GM19455 (cell line): ENCODE data around the gene ZFR.
"Not testable (repeated sequence)": the region's sequence is repeated elsewhere in the genome, so short reads cannot be mapped to it uniquely, and the experiment has no call there.

Source experiments
- ATAC-seq: cut with Tn5 transposase; IDR thresholded peaks from one replicate; pipeline ENCODE4 v1.9.1; 2021; ENCODE audit not compliant: unreplicated experiment

Gene ZFR

DNA sequence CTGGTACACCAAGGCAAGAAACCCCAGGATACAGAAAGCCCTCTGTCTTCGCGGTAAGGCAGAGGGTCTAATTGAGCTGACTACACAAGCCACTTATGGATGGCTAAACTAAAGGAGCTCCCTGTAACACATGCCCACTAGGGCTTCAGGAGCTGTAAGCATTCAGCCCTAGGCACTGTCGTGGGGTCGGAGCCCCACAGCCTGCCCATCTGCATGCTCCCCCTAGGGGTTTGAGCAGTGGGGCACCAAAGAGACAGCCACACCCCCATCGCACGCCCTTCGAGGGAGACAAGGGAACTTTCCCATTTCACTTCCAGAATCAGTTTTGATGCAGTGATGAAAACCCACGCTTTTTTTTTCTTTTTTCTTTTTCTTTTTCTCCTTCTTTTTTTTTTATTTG, 120.8 kb downstream of the ZFR start:
- ATAC-seq: no peak

DNA sequence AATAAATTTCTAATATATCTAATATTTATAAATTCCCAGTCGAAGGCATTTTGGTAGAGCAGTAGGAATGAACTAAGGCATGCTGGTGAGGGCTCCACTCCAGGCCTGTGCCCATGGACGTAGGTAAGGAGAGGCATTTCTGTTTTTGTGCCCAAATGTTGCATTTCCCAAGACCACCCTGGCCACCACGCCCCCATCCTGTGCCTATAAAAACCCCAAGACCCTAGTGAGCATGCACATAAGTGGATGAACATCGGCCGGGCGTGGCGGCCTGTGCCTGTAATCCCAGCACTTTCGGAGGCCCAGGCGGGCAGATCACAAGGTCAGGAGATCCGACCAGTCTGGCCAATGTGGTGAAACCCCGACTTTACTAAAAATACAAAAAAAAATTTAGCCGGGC, 121.7 kb downstream of the ZFR start:
- no peak for ATAC-seq

- ATAC-seq: not testable (repeated sequence)
These were observed 122.8 kb downstream of the ZFR start for GRCh38 chr5:32321787-32322186.

GRCh38 chr5:32320576-32320975, 124.0 kb downstream of the ZFR start:
- ATAC-seq: no peak

DNA sequence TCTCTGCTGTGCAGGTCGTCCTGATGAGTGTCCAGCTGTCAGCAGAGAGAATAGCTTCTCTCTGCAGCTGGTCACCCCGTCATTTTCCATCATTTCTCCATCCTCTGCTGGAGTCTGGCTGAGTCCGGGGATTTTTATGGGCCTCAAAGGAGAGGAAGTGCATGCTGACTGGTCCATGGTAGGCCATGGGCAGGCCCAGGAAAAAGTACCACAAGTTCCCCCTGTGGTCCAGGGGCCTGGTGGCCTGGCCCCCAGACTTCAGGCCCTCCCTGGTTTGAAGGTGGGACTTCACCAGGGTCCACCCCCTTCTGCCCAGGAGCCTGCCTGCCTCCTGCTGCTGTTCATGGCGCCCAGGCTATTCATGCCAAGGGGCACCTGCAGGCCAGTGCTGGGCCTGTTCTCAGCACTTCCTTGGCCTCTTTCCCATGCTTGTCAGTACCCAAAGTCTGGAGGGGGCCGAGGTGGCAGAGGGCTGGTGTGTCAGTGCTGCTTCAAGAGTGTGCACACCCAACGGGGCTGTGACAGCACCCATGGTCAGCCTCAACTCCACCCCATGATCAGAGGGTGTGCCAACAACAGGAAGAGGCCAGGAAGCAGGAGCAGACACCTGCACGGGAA, 124.5 kb downstream of the ZFR start:
- no peak for ATAC-seq

DNA sequence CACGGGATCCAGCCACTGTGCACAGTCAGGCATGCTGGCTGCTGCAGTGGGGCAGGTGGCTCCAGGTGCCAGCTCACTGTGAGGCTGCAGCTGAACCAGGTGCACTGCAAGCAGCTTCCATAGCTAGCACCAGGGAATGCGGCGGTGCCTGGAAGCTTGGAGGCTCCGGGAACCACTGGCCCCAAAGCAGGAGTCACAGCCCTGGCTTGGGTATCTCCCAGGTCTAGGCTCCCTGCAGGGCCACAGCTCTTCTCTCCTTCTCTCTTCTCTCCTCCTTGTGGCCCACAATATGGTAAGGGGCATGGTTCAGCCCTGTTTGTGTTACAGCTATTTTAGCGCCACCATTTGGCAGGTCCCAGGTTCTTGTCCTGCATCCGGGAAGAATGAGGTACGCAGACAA, 125.1 kb downstream of the ZFR start:
- ATAC-seq: no peak

DNA sequence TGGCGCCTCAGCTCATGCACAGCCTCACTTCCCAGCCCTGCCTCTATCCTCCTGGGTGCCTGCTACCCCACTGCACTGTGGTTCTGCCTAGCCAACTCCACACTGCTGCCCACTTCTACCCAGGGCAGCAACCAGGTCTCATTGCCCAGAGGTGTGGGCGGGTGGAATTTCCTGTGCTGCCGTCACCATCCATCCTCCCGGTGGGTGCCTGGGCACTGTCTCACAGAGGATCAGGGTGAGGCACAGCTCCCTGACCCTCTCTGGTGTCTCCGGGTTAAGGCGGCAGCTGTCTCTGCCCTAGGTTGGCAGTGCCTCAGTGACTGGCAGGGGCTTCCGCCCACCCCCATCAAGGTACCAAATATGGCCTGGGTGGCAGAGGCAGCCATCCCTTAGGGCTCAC, 127.5 kb downstream of the ZFR start:
- no peak for ATAC-seq

DNA sequence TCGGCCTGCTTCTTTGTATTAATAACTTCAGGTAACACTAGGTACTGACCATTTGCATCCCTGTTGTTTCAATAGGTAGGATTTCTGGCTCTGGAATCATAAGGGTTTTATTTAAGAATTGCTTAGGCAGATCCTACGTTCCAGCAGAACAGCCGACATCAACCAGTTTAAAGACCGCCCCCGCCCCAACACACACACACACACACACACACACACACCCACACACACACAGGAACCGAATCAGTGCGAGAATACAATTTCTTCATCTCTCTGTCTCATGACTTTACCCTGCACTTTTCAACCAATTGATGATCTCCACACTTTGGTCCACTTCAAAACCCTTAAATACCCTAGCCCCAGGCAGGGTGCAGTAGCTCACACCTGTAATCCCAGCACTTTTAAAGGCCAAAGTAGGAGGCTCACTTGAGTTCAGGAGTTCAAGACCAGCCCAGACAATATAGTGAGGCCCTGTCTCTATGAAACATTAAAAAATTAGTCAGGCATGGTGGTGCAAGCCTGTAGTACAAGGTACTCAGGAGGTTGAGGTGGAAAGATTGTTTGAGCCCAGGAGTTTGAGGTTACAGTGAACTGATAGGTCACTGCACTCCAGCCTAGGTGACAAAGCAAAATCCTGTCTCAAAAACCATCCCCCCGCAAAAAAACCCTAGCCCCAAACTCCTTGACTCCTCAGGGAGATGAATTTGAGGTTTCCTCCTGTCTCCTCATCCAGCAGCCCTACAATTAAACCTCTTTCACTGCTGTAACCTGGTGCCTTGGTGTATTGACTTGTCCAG, 129.1 kb downstream of the ZFR start:
- ATAC-seq: no peak

DNA sequence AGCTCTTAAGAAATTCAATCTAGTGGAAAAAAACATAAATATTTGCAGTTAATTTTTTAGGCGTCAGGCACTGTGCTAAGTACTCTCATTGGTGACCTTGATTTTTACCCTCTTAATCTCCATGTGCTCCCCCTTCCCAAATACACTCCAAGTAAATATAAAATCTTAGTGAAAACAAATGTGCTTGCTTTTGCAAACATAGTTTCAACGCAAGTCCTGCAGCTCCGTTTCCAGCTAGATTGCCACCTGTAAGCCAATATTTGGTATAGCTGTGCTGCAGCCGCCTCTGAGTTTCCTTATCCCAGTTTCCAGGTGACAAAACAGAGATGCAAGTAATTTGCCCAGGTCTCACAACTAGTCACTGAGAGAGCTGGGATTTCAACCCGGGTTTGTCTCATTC, 129.9 kb downstream of the ZFR start:
- no peak for ATAC-seq

- not testable (repeated sequence) for ATAC-seq
These were observed 130.4 kb downstream of the ZFR start for GRCh38 chr5:32314152-32314488.

DNA sequence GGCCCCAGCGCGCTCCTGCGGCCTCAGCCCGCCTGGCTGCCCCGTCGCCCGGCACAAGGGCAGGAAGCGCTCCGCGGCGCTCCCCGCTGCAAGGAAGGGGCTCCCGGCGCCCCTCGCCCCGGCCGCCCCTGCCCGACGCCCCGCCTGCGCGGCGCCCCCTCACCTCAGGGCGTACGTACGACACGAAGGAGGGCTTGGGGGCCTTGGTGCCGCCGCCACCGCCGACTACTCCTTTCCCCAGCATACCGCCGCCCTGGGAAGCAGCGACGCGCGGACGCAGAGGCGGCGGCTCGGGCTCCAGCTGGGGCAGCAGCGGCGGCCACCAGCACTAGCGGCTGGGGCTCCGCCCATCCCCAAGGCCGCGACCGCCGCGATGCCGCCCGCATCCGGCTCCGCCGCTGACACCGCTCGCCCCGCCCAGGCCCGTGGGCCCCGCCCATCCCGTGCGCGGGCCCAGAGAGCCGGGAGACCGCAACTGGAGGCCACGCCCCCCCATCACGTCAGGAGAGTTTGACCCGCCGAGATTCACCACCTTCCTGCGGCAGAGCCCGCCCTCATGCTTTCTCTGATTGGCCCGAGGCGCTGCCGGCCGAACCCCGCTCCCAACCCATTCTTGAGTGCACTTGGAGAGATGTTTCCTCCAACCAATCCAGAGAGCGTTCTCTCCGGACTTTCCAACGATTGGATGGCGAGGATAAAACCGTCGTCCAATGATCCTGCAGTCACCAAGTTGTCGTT, 131.8 kb downstream of the ZFR start, which contains the start of gene MTMR12:
Gene MTMR12 (minus strand): TSS at position 345 of the 738 bp plus-strand sequence. CDS start 101 bp downstream, at position 244.
- ATAC-seq: peak; percentile 95

- ATAC-seq: peak; percentile 38
These were observed 132.3 kb downstream of the ZFR start for GRCh38 chr5:32312197-32312594.

DNA sequence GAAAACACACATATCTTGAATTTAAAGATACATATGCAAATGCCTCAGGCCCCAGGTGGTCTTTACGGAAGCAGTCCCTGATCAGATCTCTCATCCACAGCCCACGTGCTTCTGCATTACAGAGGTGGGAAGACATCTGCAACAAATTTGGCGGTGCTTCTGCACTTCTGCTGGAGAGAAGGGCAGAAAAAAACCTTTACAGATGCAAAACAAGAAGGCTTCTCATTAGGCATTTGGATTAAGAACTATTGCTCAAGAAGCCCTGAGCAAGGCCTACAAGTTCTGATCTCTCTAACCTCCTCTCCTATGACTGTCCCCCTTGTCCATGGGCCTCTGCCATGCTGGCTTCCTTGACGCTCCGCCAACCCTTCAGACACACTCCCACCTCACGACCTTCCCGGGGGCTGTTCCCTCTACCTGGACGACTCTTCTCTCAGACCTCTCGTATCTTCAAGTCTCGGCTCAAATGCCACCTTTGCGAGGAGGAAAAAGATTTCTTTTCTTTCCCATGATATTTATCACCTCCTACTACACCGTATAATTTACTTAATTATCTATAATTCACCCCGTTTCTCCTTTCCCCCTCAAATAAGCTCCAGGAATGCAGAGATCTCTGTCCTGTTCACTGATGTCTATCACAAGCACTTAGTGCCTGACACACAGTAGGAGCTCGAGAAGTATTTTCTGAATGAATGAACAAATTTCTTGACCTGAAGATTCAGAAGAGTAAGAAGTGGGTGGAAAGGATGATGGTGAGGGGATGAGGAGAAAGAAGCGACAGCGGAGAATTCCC, 132.9 kb downstream of the ZFR start:
- ATAC-seq: no peak

DNA sequence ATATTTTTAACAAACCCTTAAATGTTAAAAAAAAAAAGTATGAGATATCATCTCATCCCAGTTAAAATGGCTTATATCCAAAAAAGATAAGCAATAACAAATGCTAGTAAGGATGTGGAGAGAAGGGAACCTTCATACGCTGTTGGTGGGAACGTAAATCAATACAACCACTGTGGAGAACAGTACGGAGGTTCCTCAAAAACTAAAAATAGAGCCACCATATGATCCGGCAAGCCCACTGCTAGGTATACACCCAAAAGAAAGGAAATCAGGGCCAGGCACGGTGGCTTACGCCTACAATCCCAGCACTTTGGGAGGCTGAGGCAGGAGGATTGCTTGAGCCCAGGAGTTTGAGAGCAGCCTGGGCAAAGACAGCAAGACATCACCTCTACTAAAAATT, 134.8 kb downstream of the ZFR start:
- no peak for ATAC-seq

- no peak for ATAC-seq
These were observed 135.6 kb downstream of the ZFR start for GRCh38 chr5:32308946-32309345.

- no peak for ATAC-seq
These were observed 136.8 kb downstream of the ZFR start for GRCh38 chr5:32307769-32308194.

- no peak for ATAC-seq
These were observed 139.9 kb downstream of the ZFR start for GRCh38 chr5:32304622-32305021.
